GM23248 (cell line): ENCODE data around the gene NKX1-1.

Source experiments
- EZH2 ChIP-seq: fragments of 200-600 bp; sonication (generic); IDR thresholded peaks from 2 replicates; pipeline ENCODE4 v1.6.1; 2018; ENCODE audit warnings: antibody characterized with exemption, mild to moderate bottlenecking; ENCODE audit not compliant: insufficient read depth, poor library complexity, severe bottlenecking
- EZH2phosphoT487 ChIP-seq: fragments of 200-600 bp; sonication (generic); IDR thresholded peaks from 2 replicates; pipeline ENCODE4 v1.6.1; 2018; ENCODE audit warnings: antibody characterized with exemption, moderate library complexity, mild to moderate bottlenecking, low read depth; ENCODE audit not compliant: insufficient read depth

DNA sequence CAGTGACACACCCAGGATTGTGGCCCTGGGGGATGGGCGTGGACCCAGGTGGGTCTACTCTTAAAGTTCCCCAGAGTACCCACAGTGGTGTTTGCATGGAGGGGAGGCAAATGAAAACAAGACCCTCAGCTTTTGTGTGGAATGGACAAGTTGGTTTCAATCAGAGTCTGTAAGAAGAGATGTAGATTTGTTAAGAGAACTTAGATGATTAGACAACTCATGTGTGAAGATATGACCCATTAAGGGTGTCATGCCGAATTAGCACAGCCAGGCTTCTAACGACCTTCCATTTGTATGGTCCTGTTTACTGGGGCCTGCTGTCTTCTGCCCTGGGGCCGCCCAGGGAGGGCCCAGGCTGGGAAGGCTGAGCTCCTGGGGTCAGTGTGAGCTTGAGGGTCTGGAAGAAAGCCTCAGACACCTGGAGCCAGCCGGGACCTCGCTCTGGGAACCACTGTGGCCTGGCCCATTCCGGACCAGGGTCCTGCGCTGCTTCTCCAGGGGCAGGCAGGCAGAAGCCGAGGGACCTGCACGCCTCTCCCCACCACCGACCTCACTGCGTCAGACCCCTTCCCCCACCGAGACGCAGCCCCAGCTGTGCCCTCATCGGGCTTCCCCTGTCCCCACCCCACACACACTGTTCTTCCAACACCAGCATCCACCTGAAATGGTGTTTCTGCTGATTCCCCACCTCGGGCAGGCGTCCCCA is 38.9 kb downstream of the NKX1-1 start:
- no peak for TF ChIP-seq EZH2phosphoT487
- TF ChIP-seq EZH2, result no peak
